KBM-7 (cell line): ENCODE data around the gene PEX1.
A peak's percentile ranks its signal among the peaks of the same experiment; 100 is the strongest.
"Not testable (repeated sequence)": the region's sequence is repeated elsewhere in the genome, so short reads cannot be mapped to it uniquely, and the experiment has no call there.

Experiments
- DNase-seq: peaks from one replicate; pipeline ENCODE4 v3.0.0-alpha.2; 2015
- in situ Hi-C: fragments of 300-500 bp; cut with MboI; formaldehyde crosslinking; loops from 2 replicates; pipeline ENCODE4 v1.14.3; 2020; ENCODE audit warnings: low sequenced_read_pairs, low pct_unique_long_range_greater_than_20kb, mixed read lengths

PEX1 gene

DNA sequence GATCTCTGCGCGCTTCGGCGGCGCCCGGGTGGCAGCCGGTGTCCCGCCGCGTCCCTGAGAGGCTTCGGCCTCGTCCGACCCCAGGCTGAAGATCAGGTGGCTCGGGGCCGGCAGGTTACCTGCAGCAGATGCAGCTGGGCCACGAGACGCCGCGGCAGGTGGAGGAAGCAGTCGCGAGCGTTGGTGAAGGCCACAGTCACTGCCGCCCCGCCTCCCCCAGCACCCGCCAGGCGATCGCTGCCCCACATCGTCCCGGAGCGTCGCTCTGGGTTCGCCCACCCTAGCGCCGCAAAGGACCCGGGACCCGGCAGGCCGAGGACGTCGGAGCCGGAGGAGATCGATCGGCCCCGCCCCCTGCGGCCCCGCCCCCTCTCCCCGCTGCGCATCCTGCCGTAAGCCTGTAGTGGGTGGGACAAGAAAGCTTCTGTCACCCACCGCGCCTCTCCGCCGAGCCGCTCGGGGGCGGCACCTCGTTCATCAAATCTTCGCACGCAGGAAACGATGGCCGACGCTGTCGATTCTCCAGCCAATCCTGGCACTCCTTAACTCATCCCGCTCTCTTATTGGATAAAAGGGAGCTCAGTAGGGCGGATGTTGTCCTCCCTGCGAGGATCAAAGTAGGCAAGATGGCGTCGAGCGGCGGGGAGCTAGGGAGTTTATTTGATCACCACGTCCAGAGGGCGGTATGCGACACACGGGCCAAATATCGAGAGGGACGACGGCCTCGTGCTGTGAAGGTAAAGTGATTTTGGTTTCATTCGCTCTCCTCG, at the start of gene PEX1, which contains the start of gene RBM48:
PEX1 (minus strand) TSS at position 333 of the 770 bp plus-strand sequence; CDS start at position 248, 85 bp downstream.
RBM48 (plus strand) TSS at position 608 of the 770 bp plus-strand sequence; CDS start at position 627, 19 bp downstream.
- DNase-seq: peak; percentile 99
- in situ Hi-C loops: no loop called here

DNA sequence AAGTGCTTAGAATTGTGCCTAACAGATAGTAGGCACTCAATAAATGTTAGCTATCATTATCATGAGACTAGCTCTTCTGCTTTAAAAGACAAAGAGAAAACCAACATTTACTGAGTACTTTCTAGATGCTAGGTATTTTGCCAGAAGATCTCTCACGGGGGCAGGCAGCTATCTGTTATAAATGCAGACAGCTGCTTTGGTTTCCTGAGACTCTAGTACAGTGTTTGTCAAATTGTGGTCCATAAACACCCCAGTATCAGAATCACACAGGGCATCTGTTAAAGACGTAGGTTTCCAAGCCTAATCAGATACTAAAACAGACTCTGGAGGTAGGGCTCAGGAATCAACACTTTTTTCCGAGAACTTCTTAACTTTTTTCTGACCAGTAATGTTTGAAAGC, 48.0 kb upstream of the PEX1 start:
- DNase-seq: no peak
- in situ Hi-C loops: no loop called here

DNA sequence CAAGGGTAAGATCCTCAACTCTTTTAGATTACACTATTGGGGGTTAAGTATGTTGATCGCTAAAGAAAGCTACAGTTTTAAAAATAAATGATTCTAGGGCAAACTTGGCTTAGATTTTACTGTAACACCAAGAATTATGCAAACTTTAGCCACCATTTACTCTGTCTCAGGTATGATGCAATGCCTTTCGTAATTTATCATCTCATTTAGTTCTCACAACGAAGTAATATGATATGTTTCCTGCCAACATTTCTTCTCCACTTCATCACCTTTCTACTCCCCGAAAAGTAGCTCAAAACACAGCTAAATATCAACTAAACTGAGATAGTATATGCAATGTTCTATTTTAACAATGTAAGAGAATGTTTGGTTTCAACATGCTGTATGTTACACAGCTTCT, 40.8 kb upstream of the PEX1 start:
- no peak for DNase-seq
- in situ Hi-C loops: no loop called here

DNA sequence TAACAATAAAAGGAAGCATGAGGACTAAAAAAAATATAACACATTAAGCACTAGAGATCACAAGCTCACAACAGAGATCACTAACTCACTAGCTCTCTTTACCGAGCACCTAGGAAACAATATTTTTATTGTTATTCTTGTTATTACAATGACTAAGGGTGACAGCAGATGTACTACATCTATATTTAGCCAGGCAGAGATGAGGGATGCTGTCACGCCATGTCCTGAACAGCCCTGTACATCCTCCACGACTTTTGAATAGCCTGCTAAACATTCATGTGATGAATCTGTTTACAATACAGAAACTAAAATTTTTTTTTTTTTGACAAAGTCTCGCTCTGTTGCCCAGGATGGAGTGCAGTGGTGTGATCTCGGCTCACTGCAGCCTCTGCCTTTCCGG, 39.1 kb upstream of the PEX1 start:
- no peak for DNase-seq
- in situ Hi-C loops: no loop called here

DNA sequence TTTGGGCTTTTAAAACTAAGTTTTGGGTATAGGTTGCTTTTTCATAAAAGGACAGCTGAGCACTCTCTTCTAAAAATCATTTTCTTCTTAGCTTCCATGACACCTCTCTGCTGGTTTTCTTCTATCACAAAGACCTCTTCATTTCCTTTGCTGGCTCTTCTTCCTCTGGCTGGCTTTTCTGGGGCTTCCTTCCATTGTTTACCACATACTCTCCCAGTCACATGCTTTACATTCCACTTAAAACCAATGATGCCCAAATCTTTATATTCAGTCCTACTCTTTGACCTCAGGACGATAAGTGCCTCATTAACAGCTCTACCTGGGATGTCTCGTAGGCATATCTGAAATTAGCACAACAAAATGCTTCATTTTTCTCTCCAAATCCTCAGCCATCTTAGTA, 35.0 kb upstream of the PEX1 start:
- in situ Hi-C loops: no loop called here
- no peak for DNase-seq

DNA sequence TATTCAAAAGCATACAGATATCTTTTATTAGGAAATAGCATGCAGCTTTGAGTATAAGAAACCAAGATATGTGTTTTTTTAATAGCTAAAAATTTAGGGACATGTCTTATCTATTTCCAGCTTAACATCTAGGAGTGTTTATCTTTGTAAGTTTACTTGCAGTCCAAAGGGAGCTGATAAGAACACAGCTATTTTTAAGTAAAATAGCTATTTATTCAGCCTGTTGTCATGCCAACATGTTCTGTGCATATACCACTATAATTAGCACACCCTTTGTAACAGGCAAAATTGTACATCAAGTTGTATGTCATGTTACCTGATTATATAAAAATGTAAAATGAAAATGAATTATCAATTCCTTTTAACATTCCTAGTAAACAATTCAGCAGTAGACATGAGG, 32.3 kb upstream of the PEX1 start:
- no peak for DNase-seq
- in situ Hi-C loops: no loop called here

DNA sequence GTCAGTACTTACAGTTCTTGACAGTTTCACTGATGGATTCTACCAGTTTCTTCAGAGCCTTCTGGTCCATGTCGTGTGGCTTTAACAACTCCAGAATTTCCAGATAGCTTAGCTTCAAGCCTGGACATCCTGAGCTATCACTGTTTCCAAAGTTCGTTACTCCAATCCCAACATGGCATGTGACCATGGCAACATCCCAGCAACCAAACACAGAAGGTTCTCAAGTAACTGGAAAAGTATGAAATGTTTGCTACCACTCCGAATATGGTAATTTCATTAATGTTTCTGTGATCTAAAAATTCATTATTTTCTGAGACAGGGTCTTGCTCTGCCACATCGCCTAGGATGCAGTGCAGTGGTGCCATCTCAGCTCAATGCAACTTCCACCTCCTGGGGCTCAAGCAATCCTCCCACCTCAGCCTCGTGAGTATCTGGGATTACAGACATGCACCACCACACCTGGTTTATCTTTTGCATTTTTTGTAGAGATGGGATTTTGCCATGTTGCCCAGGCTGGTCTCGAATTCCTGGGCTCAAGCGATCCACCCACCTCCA, 29.6 kb upstream of the PEX1 start:
- DNase-seq: no peak

DNA sequence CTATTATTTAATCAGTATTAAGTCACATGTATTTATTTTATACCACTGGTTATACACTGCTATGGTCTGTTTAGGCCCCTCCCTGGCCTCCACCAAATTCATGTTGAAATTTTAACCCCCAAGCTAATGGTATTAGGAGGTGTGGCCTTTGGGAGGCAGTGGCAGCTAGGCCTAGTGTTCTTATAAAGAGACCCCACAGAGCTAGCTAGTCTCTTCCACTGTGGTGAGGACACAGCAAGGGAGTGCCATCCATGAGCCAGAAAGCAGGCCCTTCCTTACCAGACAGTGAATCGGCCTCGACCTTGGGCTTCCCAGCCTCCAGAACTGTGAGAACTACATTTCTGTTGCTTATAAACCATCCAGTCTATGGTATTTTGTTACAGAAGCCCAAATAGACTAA, 28.9 kb upstream of the PEX1 start:
- in situ Hi-C loops: no loop called here
- peak; percentile 6 for DNase-seq

More for the DNA sequence above, 29.6 kb upstream of the PEX1 start:
- in situ Hi-C loops: no loop called here

DNA sequence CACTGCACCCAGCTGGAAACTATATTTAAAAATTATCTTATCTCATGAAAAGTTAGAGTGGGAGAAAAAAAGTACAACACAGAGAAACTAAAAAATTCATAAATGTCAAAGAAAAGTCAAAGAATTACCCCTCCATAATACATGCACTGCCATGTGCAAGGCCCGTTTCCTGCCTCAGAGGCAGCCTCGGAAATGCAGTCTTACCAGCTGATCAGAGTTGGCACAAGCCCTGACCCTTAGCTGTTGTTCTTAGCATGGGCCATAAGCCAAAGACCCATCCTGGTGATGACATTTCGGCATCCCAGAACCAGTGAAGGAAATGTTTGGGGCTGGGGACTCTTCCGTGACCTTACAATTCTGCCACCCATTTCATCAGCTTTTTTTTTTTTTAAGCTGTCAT, 21.9 kb upstream of the PEX1 start:
- in situ Hi-C loops: no loop called here
- DNase-seq: no peak

DNA sequence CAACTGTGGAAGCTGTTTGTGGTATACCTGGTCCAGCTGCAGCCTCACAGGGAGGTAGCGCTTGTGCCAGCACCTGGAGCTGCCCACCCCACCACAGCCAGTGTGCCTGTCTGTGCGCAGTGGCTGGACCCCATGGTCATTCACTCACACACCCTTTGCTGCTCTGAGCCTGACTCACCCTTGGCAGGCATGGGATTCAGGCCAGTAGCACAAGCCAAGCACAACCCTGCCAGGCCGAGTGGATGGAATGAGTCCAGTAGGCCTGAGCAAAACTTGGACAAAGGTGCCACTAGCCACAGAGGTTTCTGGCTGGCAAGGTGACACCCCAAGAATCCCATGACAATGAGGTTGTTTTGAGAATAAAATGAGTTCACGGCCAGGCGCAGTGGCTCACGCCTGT, 19.3 kb upstream of the PEX1 start:
- in situ Hi-C loops: no loop called here
- no peak for DNase-seq

DNA sequence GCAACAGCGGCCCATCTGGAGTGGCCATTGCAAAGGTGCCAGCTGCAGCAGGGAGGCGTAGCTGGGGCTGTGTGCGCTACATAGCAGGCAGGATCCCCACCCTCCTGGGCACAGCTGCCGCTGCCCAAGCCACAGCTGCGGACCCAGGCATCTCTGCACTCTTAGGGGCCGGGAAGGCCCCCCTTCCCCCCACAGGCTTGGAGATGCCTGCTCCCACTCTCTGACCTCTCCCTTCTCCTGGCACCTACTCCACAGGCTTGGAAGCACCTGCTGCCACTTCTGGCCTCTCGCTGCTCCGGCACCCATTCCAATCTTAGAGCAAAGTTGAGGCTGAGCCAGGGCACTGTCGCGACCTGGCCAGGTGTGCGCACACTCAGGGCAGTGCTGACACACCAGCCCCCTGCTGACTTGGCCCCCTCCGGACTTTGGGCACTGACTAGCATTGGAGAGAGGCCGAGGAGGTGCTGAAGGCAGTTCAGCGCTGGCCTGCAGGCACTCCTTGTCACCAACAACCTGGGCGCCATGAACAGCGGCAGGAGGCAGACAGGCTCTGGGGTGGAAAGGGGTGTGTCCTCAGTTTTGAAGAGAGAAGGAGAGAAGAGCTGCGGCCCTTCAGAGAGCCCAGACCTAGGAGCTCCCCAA, 18.7 kb upstream of the PEX1 start:
- in situ Hi-C loops: no loop called here
- DNase-seq: no peak

DNA sequence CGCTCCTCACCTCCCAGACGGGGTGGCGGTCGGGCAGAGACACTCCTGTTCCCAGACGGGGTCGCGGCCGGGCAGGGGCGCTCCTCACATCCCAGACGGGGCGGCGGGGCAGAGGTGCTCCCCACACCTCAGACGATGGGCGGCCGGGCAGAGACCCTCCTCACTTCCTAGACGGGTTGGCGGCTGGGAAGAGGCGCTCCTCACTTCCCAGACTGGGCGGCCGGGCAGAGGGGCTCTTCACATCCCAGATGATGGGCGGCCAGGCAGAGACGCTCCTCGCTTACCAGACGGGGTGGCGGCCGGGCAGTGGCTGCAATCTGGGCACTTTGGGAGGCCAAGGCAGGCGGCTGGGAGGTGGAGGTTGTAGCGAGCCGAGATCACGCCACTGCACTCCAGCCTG, 16.8 kb upstream of the PEX1 start:
- DNase-seq, in situ Hi-C loops: not testable (repeated sequence)

DNA sequence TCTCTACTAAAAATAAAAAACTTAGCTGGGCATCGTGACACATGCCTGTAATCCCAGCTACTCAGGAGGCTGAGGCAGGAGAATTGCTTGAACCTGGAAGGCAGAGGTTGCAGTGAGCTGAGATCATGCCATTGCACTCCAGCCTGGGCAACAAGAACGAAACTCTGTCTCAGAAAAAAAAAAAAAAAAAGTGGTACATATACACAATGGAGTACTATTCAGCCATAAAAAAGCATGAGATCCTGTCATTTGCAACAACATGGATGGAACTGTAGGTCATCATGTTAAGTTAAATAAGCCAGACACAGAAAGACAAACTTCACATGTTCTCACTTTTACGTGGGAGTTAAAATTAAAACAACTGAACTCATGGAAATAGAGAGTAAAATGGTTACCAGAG, 15.2 kb upstream of the PEX1 start:
- in situ Hi-C loops, DNase-seq: not testable (repeated sequence)

DNA sequence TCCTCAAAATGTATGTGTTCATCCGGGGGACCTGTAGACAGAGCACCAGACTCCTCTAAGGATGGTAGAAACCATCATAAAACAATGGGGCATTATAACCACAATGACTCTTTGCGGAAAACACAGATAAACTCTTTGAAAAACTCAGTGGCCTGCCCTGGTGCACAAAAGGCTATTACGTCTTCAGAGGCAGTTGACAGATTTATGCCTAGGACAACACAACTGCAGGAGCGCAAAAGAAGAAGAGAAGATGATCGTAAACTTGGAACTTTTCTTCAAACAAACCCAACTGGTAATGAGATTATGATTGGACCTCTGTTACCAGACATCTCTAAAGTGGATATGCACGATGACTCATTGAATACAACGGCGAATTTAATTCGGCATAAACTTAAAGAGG, 6.3 kb upstream of the PEX1 start:
- no peak for DNase-seq
- in situ Hi-C loops: no loop called here

DNA sequence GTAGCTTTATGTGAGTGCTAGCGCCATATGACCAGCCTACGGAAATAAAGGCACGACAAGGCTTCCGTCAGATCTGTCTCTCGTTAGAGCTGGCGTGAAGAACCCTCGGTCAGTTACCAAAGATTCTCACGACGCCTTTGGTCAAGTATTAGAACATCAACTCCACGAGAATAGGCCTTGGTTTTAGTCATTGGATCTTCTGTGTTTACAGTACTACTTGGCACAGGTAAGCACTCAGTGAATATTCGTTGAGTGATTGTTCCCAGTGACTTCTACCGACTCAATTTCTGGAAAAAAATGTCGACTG, 591 bp upstream of the PEX1 start:
- in situ Hi-C loops: no loop called here
- DNase-seq: no peak

DNA sequence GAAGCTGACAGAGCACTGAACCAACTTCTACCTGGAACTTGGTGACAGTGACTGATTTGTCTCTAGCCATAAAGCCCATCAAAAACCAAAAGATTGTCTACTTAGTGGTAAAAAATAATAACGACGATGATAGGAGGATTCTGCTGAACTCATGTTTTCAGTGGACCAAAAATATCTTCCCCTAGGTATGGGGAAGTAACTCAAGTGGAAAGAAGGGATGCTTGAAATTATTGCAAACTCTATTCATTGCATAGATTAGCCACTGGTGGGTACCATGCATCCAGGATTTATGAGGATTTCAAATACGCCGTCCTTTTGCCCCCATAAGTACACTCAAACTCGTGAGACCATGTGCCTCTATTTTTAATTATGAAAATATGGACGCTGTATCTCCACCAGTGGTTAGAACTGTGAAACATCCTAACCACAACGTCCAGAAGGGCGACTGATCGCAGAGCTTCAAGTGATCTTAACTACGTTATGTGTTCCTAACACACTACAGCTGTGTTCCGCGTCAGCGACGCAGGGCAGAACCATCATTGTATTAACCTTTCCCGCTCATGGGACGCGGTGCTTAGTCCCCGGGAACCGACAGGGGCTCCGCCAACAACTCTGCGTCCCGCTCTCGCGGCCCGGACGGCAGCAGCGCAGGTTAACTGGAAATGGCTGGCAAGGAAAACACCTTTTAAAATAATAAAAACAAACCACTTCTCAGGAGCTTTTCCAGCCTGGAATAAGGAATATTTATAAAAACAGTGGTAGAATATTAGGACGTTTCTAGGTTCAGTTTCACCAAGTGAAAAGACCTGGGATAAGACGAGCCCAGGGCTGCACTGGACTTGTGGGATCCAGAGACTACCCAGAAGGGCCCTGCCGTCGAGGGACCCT, 776 bp downstream of the PEX1 start:
- in situ Hi-C loops: no loop called here
- DNase-seq: peak; percentile 57

DNA sequence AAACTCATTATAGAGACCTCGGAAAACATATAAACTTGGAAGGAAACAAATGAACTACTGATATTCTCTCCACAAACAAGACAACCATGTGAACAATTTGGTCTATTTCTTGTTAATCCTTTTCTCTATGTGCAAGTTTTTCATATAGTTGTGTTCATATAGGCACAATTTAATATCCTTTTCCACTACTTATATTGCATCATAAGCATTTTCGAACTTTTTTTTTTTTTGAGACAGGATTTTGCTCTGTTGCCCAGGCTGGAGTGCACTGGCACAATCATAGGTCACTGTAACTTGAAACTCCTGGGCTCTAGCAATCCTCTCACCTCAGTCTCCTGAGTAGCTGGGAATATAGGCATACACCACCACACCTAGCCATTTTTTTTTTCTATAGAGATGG, 5.2 kb downstream of the PEX1 start:
- in situ Hi-C loops: no loop called here

DNA sequence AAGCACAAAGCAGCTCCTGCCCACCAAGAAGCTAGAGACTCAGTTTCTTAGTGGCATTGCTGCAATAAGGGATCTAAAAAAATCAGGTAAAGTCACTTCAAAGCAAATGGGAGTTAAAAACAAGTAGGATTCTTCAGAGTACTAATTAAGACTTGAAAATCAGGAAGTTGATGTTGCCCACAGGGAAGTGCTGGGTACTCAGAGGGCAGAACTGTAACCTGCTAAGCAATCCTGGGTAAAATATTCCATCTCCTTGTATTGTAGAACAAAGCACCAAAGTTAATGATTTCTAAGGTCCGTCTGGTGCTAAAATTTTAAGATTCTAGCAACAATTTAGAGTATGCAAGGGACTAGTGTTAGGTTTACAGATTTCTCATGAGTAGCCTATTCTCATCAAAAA, 8.3 kb downstream of the PEX1 start:
- in situ Hi-C loops: no loop called here
- DNase-seq: peak; percentile 15

More for the DNA sequence above, 5.2 kb downstream of the PEX1 start:
- DNase-seq: no peak

DNA sequence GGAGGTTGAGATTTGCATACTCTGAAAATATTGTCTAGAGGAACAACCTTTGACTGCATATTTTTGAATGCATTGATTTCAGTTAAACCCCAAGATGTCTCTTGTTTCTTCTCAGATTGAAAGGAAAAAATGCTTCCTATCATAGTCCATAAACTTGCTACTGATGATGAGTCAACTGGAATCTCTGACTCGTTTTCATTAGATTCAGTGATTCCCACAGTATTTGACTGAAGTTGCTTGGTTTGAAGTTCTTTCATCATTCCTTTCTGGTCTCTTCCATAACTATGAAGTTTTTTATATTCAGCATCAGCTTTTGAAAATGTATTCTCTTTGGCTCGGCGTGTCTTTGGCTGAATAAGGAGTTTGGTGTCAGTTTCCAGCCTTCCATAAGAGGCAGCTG, 10.7 kb downstream of the PEX1 start:
- in situ Hi-C loops: no loop called here
- DNase-seq: no peak
